Erythroblast (primary cell): ENCODE data around the gene AMACR.

Source experiments
- GATA1 ChIP-seq: IDR thresholded peaks from 2 replicates; pipeline ENCODE4 v1.6.1; 2011; ENCODE audit warnings: low read depth, mild to moderate bottlenecking, control low read depth, low read length, moderate library complexity
- POLR2A ChIP-seq: IDR thresholded peaks from 2 replicates; pipeline ENCODE4 v1.6.1; 2011; ENCODE audit warnings: mild to moderate bottlenecking, low read length

GRCh38 chr5:34011536-34011935 is 3.7 kb upstream of the AMACR start:
- TF ChIP-seq POLR2A (no peak), GATA1 (no peak)
